ENCODE measurements around the gene RAPGEF5.
A peak's percentile ranks its signal among the peaks of the same experiment; 100 is the strongest.

The RAPGEF5 gene

GRCh38 chr7:22277375-22277774 is 79.6 kb downstream of the RAPGEF5 start:
- intact Hi-C loops (cut with DNase I) = no loop called here
- DNase-seq = no peak

DNA sequence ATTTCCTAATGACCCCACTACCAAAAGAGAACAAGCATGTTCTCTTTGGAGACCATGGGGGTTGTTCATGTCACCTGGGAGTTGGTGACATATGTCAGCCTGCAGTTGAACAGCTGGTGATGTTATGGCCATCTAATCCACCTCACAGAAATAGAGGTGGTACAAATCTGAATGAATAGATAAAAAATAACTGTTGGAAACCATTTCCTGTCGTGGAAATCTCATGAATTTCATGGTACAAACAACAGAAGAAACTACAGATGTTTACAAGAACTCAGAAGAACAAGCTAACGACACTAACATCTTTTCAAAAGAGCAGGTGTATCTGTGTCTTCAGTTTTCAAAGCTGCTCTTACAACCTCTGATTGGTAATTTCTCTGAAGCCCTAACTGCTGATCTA is 81.3 kb downstream of the RAPGEF5 start:
- intact Hi-C loops (cut with DNase I) = no loop called here
- DNase-seq = no peak

DNA sequence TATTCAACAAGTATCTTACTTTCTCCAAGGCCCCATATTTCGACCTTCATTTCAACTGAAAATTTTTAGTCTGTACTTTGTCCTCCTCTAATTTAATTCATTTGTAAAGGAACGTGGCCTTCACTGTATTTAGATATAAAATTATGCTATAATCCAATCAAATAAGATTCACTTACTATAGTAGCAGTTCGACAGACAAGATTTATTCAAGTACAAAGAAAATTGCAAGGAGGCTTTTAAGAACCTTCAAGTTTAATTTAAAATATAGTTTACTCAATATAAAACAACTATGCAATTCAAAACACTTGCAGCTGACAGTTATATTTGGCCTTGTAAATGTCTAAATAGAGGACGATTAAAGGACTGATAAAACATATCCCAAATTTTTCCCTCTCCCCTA is 85.6 kb downstream of the RAPGEF5 start:
- intact Hi-C loops (cut with DNase I) = no loop called here

DNA sequence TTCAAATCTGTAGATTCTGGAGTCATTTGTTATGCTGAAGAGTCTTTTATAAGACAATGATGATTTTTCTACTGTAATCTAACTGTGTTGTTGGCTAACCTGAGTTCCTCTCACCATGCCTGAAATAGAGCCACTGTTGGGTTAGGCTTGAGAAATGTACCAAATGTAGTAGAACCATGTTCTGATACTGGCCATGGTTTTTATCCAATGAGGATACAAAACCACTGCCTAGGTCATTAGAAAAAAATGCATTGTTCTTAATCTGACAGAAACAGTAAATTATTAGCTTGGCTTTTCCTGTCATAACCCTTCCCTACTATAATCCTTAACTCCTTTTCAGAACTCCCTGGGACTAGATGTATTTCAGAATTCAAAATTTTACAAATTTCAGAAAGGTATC is 86.6 kb downstream of the RAPGEF5 start:
- DNase-seq = no peak
- intact Hi-C loops (cut with DNase I) = no loop called here

More for the DNA sequence above, 85.6 kb downstream of the RAPGEF5 start:
- no peak for DNase-seq

- intact Hi-C loops (cut with DNase I) = no loop called here
- DNase-seq = no peak
Observed at GRCh38 chr7:22269963-22270362, 87.0 kb downstream of the RAPGEF5 start.

GRCh38 chr7:22268884-22269421 is 88.0 kb downstream of the RAPGEF5 start:
- intact Hi-C loops (cut with DNase I) = no loop called here
- DNase-seq = no peak

DNA sequence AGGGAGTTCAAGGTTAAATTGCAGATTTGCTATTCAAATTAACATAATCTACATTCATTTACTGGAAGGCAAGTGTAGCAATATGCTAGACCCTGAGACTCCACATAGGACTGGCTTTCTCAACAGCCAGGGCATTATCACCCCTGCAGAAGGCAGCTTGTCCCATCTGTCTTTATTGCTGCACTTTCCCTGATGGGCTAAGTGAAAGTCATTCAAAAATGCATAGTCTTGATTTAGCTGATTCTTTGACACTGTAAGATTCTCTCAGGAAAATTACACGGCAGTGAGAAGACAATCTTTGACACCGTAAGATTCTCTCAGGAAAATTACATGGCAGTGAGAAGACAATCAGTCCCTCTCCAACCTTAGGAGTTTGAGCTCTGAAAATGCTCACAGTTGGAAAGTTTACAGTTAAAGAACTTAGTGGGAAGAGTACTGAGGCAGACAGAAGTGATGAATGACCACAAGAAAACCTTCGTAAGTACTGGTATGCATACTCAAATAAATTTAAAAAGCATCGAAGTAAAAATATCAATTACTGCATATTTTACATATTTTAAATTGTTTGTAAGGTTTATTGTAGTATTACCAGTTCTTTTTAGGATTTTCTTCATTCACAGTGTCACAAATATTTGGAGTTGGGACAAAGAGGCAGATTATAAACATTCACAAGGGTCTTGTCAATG is 88.9 kb downstream of the RAPGEF5 start:
- no peak for DNase-seq
- intact Hi-C loops (cut with DNase I) = no loop called here

DNA sequence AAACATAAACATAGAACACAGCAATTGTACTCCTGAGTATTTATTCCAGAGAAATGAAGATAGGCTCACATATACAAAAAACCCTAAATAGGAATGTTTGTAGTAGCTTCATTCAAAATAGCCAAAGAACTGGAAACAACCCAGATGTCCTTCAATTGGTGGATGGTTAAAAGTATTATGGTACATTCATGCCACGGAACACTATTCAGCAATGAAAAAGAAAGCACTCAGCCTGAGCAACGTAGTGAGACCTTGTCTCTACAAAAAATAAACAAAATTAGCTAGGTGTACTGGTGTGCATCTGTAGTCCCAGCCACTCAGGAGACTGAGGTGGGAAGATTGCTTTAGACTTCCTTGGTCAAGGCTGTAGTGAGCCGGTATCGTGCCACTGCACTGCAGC is 94.4 kb downstream of the RAPGEF5 start:
- intact Hi-C loops (cut with DNase I) = no loop called here
- no peak for DNase-seq

DNA sequence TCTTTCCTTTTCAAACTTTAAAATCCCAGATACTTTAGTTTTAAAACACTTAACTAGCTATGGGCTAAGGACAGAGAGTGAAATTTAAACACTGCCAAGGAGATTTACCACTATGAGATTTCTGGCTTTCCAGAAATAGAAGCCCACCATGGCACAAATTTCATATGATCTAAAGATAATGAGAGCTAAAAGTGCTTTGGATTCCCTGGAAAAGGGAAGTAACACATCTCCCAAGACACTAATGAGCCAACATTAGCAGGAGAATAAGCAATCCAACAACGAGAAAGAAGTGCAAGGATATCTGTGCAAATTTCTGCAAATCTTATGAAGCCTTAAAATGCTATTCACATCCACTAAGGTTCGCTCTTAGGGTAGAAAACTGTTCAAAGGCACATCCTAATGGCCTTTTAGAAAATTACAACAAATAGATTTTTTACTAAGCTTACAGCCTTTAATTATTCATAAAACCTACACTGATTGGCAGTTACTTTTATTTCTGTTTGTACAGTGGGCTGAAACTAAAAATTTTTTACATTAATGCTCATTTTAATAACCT is 100.3 kb downstream of the RAPGEF5 start:
- intact Hi-C loops (cut with DNase I) = loop anchor here (2.0 to 10.0 kb wide), 3 partner anchors 39 to 146 kb away; no protein-coding TSS in a partner anchor
- no peak for DNase-seq

DNA sequence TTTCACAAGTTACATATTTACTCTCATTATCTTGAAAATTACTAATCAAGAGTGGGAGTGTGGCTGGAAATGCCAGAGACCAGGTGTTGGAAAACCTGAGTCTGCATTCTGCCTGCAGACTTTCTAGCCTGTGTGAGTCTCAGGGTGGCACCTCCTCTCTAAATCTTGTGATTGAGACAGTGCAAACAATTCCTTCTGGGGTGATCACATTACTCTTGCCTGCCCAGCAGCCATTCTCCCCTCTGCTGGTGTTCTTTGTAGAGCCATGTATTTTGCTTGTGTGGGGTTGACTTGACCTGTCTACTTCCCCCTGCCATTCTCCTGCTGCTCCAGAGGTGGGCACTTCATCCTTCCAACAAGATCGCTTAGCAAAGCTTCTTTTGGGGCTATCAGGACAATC is 101.1 kb downstream of the RAPGEF5 start:
- intact Hi-C loops (cut with DNase I) = loop anchor here (2.0 to 10.0 kb wide), 3 partner anchors 39 to 145 kb away; no protein-coding TSS in a partner anchor
- no peak for DNase-seq

- intact Hi-C loops (cut with DNase I) = loop anchor here (5.0 to 10.0 kb wide), 2 partner anchors 38 to 61 kb away; no protein-coding TSS in a partner anchor
- no peak for DNase-seq
Observed at GRCh38 chr7:22255342-22255741, 101.6 kb downstream of the RAPGEF5 start.

- no peak for DNase-seq
- intact Hi-C loops (cut with DNase I) = loop anchor here (10.0 kb wide), 1 partner anchor 58 kb away; no protein-coding TSS in a partner anchor
Observed at GRCh38 chr7:22252936-22253536, 103.9 kb downstream of the RAPGEF5 start.

- DNase-seq = no peak
- intact Hi-C loops (cut with DNase I) = loop anchor here (10.0 kb wide), 1 partner anchor 57 kb away; no protein-coding TSS in a partner anchor
Observed at GRCh38 chr7:22252016-22252415, 104.9 kb downstream of the RAPGEF5 start.

DNA sequence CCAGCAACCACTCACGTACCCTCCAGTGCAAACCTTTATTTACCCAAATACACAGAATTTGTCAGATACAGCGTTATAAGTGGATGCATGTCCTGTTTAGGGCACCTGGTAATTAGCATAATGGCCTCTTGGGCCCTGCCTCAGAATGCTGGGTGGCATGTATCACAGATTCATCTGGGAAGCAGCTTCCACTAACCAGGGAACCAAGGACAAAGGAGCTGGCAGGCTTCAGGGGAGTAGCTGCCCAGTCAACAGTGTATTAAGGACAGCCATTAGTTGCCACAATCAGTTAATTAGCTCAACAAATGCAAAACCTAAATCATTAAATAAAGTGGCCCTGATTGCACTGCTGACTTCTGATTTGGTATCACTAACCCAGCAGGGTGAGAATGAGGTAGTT is 105.7 kb downstream of the RAPGEF5 start:
- peak in 2 of 10 donors; percentile 25 to 37 for DNase-seq
- intact Hi-C loops (cut with DNase I) = loop anchor here (10.0 kb wide), 1 partner anchor 56 kb away; no protein-coding TSS in a partner anchor

DNA sequence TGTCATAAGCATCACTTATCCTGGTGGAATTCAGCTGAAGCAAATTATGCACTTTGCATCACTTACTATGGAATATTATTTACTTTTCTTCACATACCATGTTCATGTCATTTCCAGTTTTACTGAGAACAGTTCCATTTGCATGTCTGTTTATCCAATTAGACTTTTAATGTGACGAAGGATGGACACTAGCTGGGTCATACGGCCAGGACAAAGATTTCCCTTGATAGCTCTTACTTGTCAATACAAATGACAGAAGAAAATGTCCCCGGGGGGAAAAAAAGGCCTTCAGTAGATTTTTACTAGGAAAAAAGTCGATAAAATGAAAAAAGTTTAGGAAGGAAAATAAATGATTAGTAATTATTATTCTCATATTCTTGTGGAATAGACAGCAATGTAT is 106.6 kb downstream of the RAPGEF5 start:
- intact Hi-C loops (cut with DNase I) = loop anchor here (10.0 kb wide), 1 partner anchor 56 kb away; no protein-coding TSS in a partner anchor
- no peak for DNase-seq

DNA sequence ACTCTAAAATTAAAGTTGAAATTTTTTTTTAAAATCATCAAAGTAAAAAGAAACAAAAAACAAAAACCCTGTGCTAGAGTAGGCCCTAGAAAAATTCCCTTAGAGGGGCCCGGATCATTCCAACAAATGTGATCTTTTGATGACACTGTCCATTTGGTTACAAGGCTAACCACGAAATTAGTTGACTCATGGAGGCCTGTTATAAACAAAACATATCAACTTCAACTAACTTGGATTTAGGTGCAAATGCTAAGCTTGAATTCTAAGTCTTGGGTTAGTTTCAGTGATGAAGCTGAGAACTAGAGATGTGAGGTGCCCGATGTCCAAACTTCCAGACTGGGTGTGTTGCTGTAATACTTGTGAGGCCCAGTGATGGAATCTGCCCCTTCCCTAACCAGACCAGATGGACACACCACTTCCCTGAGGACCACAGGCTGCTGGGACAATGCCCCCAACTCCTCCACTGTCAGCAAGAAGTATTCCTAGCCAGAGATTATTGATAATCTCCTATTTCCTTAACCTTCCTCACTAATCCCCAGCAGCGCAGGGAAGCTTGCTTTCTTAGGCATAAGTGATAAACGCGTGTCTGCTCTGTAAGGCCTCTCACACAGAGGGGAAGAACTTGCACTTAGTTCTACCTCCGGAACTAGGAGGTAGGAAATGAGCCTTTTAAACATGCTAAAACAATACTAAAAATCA is 108.7 kb downstream of the RAPGEF5 start:
- intact Hi-C loops (cut with DNase I) = no loop called here

DNA sequence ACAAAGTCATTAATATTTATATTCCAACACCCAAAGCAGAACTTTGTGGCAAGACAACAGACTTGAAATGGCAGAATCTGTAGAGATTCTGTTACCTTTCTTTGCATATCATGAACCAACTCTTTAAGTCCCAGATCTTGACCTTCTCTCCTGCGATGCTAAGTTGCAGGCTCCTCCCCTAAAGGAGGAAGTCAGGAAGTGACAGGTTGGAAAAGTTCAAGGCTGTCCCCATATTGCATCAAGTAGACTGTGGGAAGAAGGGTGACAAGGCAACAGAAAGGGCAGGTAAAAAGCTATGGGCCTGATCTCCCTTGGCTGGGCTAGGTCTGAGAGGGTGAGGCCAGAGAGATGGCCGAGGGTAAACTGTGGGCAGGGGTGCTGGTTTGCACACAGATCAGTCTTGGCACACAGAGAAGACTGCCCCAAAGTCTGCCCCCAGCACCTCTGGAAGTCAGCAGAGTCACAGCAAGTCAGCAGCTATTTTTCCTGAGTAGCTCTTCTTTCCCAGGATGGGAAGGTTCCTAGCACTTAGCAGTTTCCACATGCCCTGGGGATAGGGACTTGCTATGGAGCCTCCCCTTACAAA is 115.1 kb downstream of the RAPGEF5 start:
- DNase-seq = no peak
- intact Hi-C loops (cut with DNase I) = no loop called here

More for the DNA sequence above, 108.7 kb downstream of the RAPGEF5 start:
- no peak for DNase-seq

DNA sequence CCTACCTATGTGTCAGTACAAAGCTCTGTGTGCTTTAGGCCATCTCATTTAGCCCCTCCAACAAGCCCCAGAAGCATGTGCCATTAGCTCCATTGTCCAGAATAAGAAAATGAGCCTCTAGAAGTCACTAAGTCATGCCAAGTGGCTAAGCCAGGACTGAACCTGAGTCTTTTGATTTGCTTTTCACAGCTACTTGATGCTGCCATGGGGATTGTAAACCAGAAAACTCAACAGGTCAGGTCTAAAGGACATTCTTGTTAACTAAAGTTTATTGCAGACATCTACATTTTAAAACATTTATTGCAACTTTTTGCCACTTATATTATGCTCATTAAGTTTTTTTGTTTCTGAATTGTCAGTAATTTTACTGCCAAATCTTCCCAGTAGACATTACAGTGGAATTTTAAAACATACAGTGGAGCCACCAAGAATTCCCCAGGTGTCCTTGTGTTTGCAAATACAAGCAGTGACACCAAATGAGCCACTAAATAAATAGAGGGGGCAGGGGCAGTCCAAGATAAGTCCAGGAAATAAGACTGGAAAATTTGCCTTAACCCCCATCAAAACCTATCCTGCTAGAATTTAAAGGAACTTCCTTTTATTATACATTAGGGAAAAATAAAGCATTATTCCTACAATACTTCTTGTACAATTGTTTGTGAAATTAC is 115.9 kb downstream of the RAPGEF5 start:
- no peak for DNase-seq
- intact Hi-C loops (cut with DNase I) = no loop called here

DNA sequence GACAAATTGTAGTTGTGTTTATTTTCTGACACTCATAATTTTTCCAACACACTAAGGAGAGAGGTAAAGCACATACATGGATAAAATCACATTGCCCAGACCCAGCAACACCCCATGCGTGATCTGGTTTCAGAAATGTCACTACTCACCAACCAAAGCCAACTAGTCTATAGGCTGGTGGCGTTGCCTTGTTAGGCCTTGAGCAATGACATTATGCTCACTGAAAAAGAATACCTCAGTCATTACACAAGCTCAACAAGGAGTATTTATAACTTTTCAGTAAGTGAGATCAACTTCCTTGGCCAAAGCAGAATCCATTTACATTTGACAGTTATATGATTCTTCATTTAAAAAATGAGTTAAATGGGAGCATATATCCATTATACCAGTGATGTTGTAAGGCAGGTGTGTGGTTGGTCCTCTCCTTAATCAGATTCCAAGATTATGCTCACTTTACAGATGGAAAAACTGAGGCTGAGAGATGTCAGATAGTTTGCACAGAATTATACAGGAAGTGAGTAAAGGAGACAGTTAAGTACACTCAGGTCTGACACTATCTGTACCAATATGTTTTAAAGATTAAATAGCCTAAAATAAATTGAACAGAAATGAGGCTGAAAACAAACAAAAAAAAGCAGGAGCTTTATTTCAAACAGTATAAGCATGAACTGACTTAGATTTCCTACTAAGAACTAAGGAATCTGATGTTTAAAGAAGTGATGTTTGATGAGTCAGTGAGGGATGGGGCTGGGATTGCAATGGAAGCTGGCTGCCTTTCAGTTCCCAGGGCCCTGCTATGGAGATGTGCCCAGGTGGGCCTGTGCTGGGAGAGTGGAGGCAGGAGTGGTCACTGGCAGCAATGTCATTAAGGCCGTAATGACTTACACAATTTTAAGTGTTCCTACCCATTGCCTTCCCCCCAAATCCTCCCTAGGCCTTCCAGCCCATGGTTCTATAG is 118.3 kb downstream of the RAPGEF5 start:
- intact Hi-C loops (cut with DNase I) = no loop called here
- DNase-seq = no peak
